Testis (tissue), 3 donors: ENCODE measurements around the gene CHST8. TPM values are rescaled to one million over a fixed set of nuclear protein-coding genes. Genes with fewer than 3 reads are reported as not detected.

Source experiments
- DNase-seq: peaks from one replicate; pipeline ENCODE4 v3.0.0-alpha.2; 2019
- H3K27ac ChIP-seq, 2 donors: fragments of 200-600 bp; sonication (generic); one replicate each; pipeline ENCODE4 v1.5.1; 2019
- H3K27me3 ChIP-seq: fragments of 200-600 bp; sonication (generic); one replicate; pipeline ENCODE4 v1.5.1; 2019
- H3K36me3 ChIP-seq: fragments of 200-600 bp; sonication (generic); one replicate; pipeline ENCODE4 v1.5.1; 2017; ENCODE audit warnings: low read depth; ENCODE audit errors: missing control alignments
- H3K4me1 ChIP-seq: fragments of 200-600 bp; sonication (generic); one replicate; pipeline ENCODE4 v1.5.1; 2019
- H3K4me3 ChIP-seq, 2 donors: fragments of 200-600 bp; sonication (generic); one replicate each; pipeline ENCODE4 v1.5.1; 2017 to 2019
- H3K9me3 ChIP-seq: fragments of 200-600 bp; sonication (generic); one replicate; pipeline ENCODE4 v1.5.1; 2017
- POLR2A ChIP-seq: fragments of 450-650 bp; IDR thresholded peaks from one replicate; pipeline ENCODE4 v1.6.1; 2017; ENCODE audit warnings: antibody characterized with exemption, mild to moderate bottlenecking, moderate library complexity
- WGBS, 2 donors: methylation state at CpG; one replicate each; pipeline ENCODE4 v1.1.5; 2018; 5-methylcytosine and 5-hydroxymethylcytosine counted together
- intact Hi-C: fragments of 100-400 bp; cut with DNase I; formaldehyde crosslinking; loops from one replicate; pipeline ENCODE4 v1.15.1; 2023; ENCODE audit warnings: low total_unique reads
- polyA plus RNA-seq: library from polyadenylated mRNA; stranded (reverse); fragments of 350-450 nt; fragmentation: Illumina TruSeq; extraction: RNeasy Lipid Tissue Mini Kit (QIAGEN cat#74804); gene quantifications from one replicate; pipeline ENCODE4 v1.2.3, GENCODE V29; 2014; ENCODE audit warnings: low read depth, low replicate concordance; ENCODE audit not compliant: insufficient read depth
- total RNA-seq, 2 donors: library from RNA; depleted of rRNA; stranded (reverse); fragments of >200 nt; gene quantifications; one replicate each; pipeline ENCODE4 v1.2.3, GENCODE V29; 2016
- TF ChIP-seq, protein P1 (sequence below), 3 experiments: fragments of 450-650 bp in 2 of 3; fragments of 200-600 bp in 1 of 3; sonication (generic) in 1 of 3; IDR thresholded peaks; one replicate each; pipeline ENCODE4 v1.5.1; 2016 to 2019; ENCODE audit warnings: antibody characterized with exemption in 3 of 3, mild to moderate bottlenecking in 2 of 3, moderate library complexity in 1 of 3

The CHST8 gene
- total and polyA plus RNA-seq, 3 donors from 2014 or later, result 0.75 to 0.93 (median 0.79) TPM

- TF ChIP-seq, protein P1, sequence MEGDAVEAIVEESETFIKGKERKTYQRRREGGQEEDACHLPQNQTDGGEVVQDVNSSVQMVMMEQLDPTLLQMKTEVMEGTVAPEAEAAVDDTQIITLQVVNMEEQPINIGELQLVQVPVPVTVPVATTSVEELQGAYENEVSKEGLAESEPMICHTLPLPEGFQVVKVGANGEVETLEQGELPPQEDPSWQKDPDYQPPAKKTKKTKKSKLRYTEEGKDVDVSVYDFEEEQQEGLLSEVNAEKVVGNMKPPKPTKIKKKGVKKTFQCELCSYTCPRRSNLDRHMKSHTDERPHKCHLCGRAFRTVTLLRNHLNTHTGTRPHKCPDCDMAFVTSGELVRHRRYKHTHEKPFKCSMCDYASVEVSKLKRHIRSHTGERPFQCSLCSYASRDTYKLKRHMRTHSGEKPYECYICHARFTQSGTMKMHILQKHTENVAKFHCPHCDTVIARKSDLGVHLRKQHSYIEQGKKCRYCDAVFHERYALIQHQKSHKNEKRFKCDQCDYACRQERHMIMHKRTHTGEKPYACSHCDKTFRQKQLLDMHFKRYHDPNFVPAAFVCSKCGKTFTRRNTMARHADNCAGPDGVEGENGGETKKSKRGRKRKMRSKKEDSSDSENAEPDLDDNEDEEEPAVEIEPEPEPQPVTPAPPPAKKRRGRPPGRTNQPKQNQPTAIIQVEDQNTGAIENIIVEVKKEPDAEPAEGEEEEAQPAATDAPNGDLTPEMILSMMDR (IDR thresholded peaks at IDR 0.05), result no peak
- no peak for TF ChIP-seq POLR2A
- H3K4me3 ChIP-seq, result no peak overlapping the region
- WGBS, 2 donors, result 87% methylated on average over 4 to 12 of the region's 12 CpGs
- intact Hi-C loops, result no loop called here
- H3K36me3 ChIP-seq, result no peaks in the 10 kb centered on the region
- H3K27ac ChIP-seq, result no peak overlapping the region
- DNase-seq, result no peak
- no peaks in the 10 kb centered on the region for H3K9me3 ChIP-seq
- H3K27me3 ChIP-seq, result no peaks in the 10 kb centered on the region
- H3K4me1 ChIP-seq, result no peaks in the 10 kb centered on the region
Observed at GRCh38 chr19:33627962-33628839, 6.4 kb downstream of the CHST8 start.

DNA sequence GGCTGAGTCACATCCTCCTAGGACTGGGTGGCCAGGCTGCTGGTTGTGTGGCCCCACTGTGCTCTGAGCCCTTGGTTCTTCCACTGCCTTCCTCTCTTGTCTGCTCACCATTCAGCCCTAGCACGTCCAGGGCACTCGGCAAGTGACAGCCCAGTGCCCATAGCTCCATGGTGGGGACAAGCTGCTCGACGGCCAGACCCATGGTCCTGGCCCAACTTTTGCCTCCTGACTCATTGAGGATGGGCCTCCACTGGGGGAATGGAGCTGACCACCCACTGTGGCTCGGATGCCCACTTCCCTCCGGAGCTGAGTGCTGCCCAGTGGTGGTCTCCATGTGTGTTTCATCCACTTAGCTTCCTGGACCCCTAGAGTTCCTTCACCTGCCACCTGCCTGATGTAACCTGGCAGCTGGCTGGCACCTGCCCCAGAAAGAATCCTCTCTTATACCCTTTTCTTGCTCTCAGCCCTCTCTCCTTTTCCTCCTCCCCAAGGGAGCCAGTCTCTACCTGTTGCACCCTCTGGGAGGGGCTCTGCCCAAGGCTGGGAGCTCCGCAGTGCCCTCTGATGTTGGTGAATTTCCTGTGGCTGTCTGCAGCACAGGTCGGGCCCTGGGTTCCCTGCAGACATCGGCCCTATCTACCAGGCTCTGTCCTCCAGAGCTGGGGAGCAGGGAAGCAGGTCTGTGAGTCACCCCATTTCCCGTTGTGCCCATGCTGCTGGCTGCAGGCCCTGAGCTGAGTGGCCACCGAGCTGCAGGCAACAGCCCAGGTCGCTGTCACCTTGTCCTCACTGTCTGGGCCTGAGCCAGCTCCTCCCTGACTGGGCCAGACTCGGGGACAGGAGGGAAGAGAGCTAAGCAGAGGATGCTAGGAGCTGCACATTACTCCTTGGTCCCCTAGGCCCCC lies 7.4 kb downstream of the CHST8 start:
- no peak for TF ChIP-seq POLR2A
- TF ChIP-seq, protein P1 (IDR thresholded peaks at IDR 0.05), result no peak
- Histone ChIP-seq H3K4me1 (no peaks in the 10 kb centered on the region), H3K27me3 (no peaks in the 10 kb centered on the region), H3K4me3 (no peak overlapping the region), H3K9me3 (no peaks in the 10 kb centered on the region), H3K27ac (no peak overlapping the region), H3K36me3 (no peaks in the 10 kb centered on the region)
- 74 to 80% methylated on average over 11 to 13 of the region's 13 CpGs for WGBS, 2 donors
- intact Hi-C loops, result no loop called here
- DNase-seq, result no peak

DNA sequence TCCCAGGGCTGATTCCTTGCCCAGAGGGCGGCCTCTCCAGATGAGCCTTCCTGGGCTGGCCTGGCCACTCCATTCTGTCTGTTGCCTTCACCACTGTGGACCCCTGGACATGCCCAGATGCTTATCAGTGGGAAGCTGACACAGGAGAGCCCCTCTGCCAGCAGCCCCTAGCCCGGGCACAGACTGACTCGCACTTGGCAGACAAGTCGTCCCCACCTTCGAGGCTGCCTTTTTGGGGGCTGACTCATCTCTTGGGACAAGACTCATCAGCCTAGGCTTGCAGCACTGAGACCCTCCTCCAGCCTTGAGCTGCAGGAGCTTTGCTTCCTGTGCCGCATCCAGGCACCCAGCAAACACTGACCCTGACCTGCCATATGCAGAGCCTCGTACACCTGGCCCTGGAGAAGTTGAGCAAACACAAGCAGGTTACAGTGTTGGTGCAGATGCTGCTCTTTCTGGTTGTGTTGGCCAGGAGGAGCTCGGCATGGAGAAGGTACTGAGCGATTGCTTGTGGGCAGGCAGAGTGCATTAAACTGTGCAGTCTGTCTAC lies 8.1 kb downstream of the CHST8 start:
- 88 to 90% methylated on average over 4 to 9 of the region's 9 CpGs for WGBS, 2 donors
- no peak for DNase-seq
- Histone ChIP-seq H3K4me1 (no peaks in the 10 kb centered on the region), H3K27ac (no peak overlapping the region), H3K4me3 (no peak overlapping the region), H3K36me3 (no peaks in the 10 kb centered on the region), H3K27me3 (no peaks in the 10 kb centered on the region), H3K9me3 (no peaks in the 10 kb centered on the region)
- no peak for TF ChIP-seq POLR2A
- TF ChIP-seq, protein P1 (IDR thresholded peaks at IDR 0.05), result no peak
- intact Hi-C loops, result no loop called here

DNA sequence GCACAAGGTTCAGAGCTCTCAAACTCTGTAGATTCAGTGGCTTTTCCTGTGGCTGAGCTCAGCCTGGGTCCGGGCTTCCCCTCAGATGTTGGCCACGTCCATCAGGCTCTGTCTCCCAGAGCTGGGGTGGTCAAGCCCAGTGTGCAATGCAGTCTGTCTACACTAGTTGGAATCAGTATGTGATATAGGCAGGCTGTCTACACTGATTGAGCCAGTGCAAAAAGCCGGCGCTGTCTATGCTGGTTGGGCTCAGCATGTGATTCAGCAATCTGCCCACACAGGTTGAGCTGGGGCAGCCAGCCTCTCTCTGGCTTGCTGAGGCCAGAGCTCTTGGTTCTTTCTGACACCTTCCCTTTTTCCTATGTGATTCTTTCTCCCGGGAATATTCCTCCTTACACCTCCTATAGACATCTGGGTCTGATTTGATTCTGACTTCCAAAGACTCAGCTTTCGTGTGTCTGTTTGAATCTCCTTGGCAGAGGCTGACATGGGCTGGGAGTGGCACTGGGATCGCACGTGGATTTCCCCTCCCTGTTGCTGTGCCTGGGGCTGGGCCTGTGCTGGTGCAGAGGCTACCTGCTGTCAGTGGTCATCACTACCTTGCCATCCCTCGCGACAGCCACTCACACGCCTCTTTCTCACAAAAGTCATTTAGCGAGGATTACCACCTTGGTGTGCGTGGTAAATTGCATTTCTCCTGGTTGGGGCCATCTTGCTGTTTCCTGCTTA lies 9.3 kb downstream of the CHST8 start:
- Histone ChIP-seq H3K4me3 (no peak overlapping the region), H3K9me3 (no peaks in the 10 kb centered on the region), H3K27me3 (no peaks in the 10 kb centered on the region), H3K27ac (no peak overlapping the region), H3K4me1 (no peaks in the 10 kb centered on the region), H3K36me3 (no peaks in the 10 kb centered on the region)
- intact Hi-C loops, result no loop called here
- DNase-seq, result no peak
- TF ChIP-seq, protein P1 (IDR thresholded peaks at IDR 0.05), result no peak
- TF ChIP-seq POLR2A, result no peak
- 74 to 83% methylated on average over 9 to 13 of the region's 13 CpGs for WGBS, 2 donors
